WI38 (cell line): ENCODE results near the gene CDKAL1.
"Not testable (repeated sequence)": the region's sequence is repeated elsewhere in the genome, so short reads cannot be mapped to it uniquely, and the experiment has no call there.

ENCODE experiments used
- H3K4me3 ChIP-seq: 2 replicates; pipeline ENCODE4 v1.5.1; 2011; ENCODE audit warnings: low read depth, mild to moderate bottlenecking, control low read depth, low read length
- CTCF ChIP-seq: IDR thresholded peaks from 2 replicates; pipeline ENCODE4 v1.5.1; 2012; ENCODE audit warnings: low read depth, mild to moderate bottlenecking, control low read depth, low read length

Gene CDKAL1

GRCh38 chr6:20827798-20828197 lies 293.5 kb downstream of the CDKAL1 start:
- H3K4me3 ChIP-seq = no peak overlapping the region
- TF ChIP-seq CTCF = no peak

- no peak for TF ChIP-seq CTCF
- no peak overlapping the region for H3K4me3 ChIP-seq
Measured at GRCh38 chr6:20830576-20830975, 296.3 kb downstream of the CDKAL1 start.

- H3K4me3 ChIP-seq = not testable (repeated sequence)
Measured at GRCh38 chr6:20831251-20831650, 297.0 kb downstream of the CDKAL1 start.

DNA sequence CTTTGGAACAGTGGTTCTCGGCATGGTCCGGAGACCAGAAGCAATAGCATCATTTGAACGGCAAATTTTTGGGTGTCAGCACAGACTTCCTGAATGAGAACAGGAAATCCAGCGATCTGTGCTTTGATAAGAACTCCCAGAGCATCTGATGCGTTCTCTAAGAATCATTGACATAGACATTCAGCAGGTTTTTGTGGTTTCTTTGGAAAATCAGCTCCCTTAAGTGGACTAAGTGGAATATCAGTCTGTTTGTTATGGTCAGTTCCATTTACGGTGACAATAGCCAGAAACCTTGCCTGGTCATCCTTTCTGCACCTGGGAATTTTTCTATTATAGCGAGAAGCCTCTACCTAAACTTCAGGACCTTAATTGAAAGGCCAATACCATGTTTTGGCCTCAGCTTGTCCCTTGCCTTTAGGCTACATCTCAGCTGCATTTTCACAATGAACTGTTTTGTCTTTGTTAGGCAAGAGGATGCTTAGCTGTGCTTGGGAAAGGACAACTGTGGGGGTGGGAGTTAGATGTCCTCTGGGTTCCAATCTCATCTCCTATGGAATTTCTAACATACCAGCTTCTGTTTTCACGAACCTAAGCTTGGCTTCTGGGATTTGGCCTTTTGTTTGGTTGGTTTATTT lies 299.7 kb downstream of the CDKAL1 start:
- no peak for TF ChIP-seq CTCF

DNA sequence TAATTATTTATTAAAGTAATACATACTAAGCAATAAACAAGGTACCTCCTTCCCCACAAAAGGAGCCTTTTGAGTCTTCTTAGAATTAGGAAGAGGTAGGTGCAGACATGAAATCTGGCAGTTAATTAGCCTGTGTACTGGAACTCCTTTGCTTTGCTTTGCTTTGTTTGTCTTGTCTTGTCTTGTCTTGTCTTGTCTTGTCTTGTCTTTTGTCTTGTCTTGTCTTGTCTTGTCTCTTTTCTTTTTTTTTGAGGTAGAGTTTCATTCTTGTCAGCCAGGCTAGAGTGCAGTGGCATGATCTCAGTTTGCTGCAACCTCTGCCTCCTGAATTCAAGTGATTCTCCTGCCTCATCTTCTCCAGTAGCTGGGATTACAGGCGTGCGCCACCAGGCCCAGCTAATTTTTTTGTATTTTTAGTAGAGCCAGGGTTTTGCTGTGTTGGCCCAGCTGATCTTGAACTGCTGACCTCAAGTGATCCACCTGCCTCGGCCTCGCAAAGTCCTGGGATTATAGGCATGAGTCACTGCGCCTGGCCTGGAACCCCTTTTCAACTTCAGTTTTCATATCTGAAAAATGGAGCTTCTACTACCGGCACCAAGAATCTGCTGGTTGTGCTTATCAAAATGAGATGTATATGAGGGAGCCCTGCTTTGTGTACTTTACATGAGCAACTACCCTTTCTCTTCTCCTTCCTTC lies 301.2 kb downstream of the CDKAL1 start:
- TF ChIP-seq CTCF = no peak
- no peak overlapping the region for H3K4me3 ChIP-seq

More for the DNA sequence above, 299.7 kb downstream of the CDKAL1 start:
- H3K4me3 ChIP-seq = no peak overlapping the region

DNA sequence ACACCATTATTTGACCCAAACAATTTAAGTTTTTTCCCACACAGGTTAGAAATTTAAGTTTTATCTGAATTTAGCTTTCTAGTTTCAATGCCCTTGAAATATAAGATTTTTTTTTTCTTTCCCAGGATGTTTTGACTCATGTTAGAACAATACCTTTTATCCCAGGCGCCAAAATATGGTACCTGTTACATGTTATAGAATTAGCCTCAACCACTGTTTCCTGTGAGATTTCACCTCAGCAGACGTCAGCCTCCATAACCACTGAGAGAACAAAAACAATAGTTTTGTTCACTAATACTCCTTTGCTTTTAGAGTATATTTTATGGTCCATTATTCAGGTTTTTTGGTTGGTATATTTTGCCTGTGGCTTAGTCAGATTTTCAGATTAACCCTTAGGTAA lies 302.9 kb downstream of the CDKAL1 start:
- no peak overlapping the region for H3K4me3 ChIP-seq
- TF ChIP-seq CTCF = no peak

DNA sequence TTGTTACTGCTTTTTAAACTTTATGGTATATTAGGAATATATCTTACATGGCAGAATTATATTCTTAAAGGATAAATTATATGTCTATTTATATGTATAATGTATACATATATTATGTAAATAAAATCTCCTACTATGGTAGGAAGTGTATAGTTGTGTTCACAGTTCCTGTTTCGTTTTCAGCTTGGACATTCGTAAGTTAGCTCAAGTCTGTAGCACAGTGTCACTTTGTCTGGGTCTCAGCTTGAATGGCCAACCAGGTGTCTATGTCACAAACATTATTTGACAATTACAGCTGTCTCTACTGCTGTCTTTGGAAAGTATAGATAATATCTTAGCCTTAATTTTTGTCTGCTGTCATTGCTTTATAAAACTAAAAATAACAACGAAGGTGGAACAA lies 303.9 kb downstream of the CDKAL1 start:
- no peak overlapping the region for H3K4me3 ChIP-seq
- TF ChIP-seq CTCF = no peak
